GM12865 (cell line): ENCODE data around the gene AFDN.
"Not testable (repeated sequence)": the region's sequence is repeated elsewhere in the genome, so short reads cannot be mapped to it uniquely, and the experiment has no call there.

Experiments
- DNase-seq: peaks from one replicate; pipeline ENCODE4 v3.0.0; 2010; ENCODE audit warnings: low read depth
- H3K4me3 ChIP-seq: 2 replicates; pipeline ENCODE4 v1.5.1; 2011; ENCODE audit warnings: mild to moderate bottlenecking, low read depth, low read length, control low read depth
- TF ChIP-seq, protein P1 (sequence below): IDR thresholded peaks from 2 replicates; pipeline ENCODE4 v1.5.1; 2011; ENCODE audit warnings: low read length, control low read depth, low read depth, inconsistent platforms; ENCODE audit not compliant: insufficient read depth; ENCODE audit errors: missing control alignments

The AFDN gene

GRCh38 chr6:167996424-167997199 lies 169.9 kb downstream of the AFDN start:
- DNase-seq = peak; percentile 43
- H3K4me3 ChIP-seq = peak overlapping the region; percentile 29

DNA sequence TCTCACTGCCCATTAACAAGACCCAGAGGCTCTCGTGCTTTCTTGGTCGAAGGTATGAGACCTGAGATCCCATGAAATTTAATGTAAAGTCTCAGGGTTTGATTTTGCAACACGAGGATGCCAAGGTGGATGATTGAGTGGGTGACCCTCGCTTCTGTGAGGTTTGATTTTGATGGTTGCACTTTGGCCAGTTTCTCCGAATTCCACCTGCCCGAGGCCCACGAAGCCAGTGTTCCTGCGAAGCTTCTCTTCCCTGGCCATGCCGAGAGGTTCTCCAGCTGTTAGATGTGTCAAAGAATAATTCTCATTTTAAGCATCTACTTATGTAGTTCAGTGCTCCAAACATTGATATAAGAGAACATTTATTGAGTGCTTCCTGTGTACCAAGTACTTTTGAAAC lies 170.9 kb downstream of the AFDN start, which contains the start of gene KIF25:
Gene KIF25 (plus strand): TSS at position 30 of the 400 bp plus-strand sequence. CDS start 31,915 bp downstream, outside the sequence.
- peak within 1 kb of the TSS; percentile 29 for H3K4me3 ChIP-seq
- no peak for DNase-seq
- TF ChIP-seq, protein P1, sequence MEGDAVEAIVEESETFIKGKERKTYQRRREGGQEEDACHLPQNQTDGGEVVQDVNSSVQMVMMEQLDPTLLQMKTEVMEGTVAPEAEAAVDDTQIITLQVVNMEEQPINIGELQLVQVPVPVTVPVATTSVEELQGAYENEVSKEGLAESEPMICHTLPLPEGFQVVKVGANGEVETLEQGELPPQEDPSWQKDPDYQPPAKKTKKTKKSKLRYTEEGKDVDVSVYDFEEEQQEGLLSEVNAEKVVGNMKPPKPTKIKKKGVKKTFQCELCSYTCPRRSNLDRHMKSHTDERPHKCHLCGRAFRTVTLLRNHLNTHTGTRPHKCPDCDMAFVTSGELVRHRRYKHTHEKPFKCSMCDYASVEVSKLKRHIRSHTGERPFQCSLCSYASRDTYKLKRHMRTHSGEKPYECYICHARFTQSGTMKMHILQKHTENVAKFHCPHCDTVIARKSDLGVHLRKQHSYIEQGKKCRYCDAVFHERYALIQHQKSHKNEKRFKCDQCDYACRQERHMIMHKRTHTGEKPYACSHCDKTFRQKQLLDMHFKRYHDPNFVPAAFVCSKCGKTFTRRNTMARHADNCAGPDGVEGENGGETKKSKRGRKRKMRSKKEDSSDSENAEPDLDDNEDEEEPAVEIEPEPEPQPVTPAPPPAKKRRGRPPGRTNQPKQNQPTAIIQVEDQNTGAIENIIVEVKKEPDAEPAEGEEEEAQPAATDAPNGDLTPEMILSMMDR = no peak

More at GRCh38 chr6:167996424-167997199, 169.9 kb downstream of the AFDN start:
- TF ChIP-seq, protein P1 = no peak

DNA sequence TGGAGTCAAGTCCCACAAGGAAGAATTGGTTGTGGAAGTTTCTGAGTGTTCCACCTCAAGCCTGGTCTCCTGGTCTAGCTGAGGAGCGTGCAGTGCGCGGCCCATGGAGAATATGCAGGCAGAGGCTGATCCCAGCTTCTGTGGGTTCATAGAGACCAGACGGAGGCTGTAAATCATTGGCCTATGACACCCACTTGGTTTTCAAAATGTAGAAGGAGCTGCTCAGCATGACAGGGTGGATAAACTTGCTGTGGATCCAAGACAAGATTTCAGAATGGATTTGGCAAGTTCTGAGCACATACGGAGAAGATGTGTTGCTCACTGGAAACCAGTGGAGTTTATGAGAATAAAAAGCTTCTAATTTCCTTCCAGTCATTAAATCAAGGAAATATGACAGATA lies 171.5 kb downstream of the AFDN start:
- no peak overlapping the region for H3K4me3 ChIP-seq
- DNase-seq = no peak
- TF ChIP-seq, protein P1 = no peak

DNA sequence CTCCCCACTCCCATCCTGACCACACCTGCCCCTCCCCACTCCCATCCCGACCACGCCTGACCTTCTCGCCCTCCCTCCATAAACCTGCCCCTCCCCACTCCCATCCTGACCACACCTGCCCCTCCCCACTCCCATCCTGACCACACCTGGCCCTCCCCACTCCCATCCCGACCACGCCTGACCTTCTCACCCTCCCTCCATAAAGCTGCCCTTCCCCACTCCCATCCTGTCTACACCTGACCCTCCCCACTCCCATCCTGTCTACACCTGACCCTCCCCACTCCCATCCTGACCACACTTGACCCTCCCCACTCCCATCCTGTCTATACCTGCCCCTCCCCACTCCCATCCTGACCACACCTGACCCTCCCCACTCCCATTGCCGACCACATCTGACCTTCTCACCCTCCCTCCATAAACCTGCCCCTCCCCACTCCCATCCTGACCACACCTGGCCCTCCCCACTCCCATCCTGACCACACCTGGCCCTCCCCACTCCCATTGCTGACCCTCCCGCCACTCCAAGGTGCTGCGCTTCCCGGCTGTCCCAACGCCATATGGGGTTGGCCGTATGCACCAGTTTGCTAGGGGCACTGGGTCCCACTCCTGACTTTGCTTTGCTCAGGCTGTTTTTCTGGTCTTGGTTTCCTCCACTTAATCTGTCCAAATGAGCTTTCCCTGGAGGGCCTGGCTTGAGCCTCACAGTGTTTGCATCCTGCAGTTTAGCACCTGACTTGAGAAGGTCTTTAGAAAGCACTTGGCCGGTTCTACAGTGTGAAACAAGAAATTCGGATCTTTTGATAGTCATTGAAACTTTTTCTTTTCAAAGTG lies 173.7 kb downstream of the AFDN start:
- TF ChIP-seq, protein P1 = no peak
- DNase-seq = no peak
- no peak overlapping the region for H3K4me3 ChIP-seq

DNA sequence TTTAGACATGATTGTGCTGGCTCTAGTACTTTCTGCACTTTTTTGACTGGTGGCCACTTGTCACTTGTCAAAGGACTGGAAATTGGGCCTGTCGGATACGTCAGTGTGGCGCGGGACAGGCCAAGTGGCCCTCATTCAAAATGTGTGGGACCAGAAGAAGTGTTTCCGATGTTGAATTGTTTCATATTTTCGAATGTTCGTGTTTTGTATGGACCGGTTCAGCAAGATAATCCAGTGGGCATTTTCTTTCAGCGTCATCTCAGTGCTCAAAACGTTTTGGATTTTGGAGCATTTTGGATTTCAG lies 174.3 kb downstream of the AFDN start:
- TF ChIP-seq, protein P1 = no peak
- no peak for DNase-seq
- H3K4me3 ChIP-seq = no peak overlapping the region

- not testable (repeated sequence) for H3K4me3 ChIP-seq, DNase-seq
These were observed 174.8 kb downstream of the AFDN start for GRCh38 chr6:168001514-168001913.

DNA sequence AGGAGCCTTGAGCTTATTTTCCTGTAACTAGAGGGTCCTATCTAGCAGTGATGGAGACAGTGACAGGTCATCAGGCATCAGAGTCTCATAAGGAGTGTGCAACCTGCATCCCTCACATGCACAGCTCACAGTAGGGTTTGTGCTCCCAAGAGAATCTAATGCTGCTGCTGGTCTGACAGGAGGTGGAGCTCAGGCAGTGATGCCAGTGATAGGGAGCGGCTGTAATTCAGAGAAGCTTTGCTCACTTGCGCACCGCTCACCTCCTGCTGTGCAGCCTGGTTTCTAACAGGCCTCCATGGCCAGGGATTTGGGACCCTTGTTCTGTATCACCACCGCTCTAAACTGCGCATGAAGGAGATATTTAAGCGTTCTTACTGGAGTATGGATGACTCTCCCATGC lies 176.1 kb downstream of the AFDN start:
- TF ChIP-seq, protein P1 = no peak
- no peak overlapping the region for H3K4me3 ChIP-seq
- DNase-seq = no peak
